Measurements from ENCODE around the gene SLC29A2. TPM values are rescaled to one million over a fixed set of nuclear protein-coding genes. Genes with fewer than 3 reads are reported as not detected.

SLC29A2 gene
- total RNA-seq, 1 donor from 2014 or later = 10.6 TPM

GRCh38 chr11:66327171-66328030 is 44.2 kb downstream of the SLC29A2 start:
- Histone ChIP-seq H3K36me3 (peaks cover 3% of the 10 kb centered on the region), H3K4me1 (peaks cover 26% of the 10 kb centered on the region), H3K27ac (peak overlapping the region; percentile 46), H3K4me3 (no peak overlapping the region), H3K27me3 (ENCODE audit: low read depth) (no peaks in the 10 kb centered on the region), H3K9me3 (no peaks in the 10 kb centered on the region)
- DNase-seq (no peak), ATAC-seq (no peak)
- intact Hi-C loops (cut with DNase I) = no loop called here
- TF ChIP-seq CTCF (IDR thresholded peaks at IDR 0.05) = no peak

GRCh38 chr11:66326261-66327111 is 45.1 kb downstream of the SLC29A2 start:
- Histone ChIP-seq H3K9me3 (no peaks in the 10 kb centered on the region), H3K27ac (peak overlapping the region; percentile 46)
- intact Hi-C loops (cut with DNase I) = no loop called here

DNA sequence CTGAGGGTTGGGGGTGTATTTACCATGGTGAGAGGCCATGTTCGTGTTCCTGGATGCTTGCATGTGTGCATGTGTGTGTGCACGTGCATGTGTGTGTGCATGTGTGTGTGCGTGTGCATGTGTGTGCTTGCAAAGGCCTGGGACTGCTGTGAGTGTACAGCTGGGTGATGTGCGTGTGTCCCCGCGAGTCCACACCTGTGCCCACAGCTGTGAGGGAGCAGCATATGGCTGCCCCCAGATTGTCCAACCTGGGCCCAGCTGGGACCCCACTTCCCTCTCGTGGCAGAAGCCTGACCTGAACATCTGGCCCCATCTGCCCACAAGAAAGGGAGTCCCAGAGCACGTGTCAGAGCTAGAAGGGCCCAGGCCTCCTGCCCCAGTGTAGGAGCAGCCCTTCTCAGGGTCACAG is 46.3 kb downstream of the SLC29A2 start:
- DNase-seq (no peak), ATAC-seq (no peak)
- intact Hi-C loops (cut with DNase I) = no loop called here
- Histone ChIP-seq H3K9me3 (no peaks in the 10 kb centered on the region), H3K4me1 (peaks cover 26% of the 10 kb centered on the region), H3K36me3 (no peaks in the 10 kb centered on the region), H3K27ac (peak overlapping the region; percentile 9), H3K4me3 (no peak overlapping the region), H3K27me3 (ENCODE audit: low read depth) (no peaks in the 10 kb centered on the region)
- no peak for TF ChIP-seq CTCF (IDR thresholded peaks at IDR 0.05)

More at GRCh38 chr11:66326261-66327111, 45.1 kb downstream of the SLC29A2 start:
- H3K36me3 ChIP-seq = no peaks in the 10 kb centered on the region
- peaks cover 26% of the 10 kb centered on the region for H3K4me1 ChIP-seq
- H3K4me3 ChIP-seq = no peak overlapping the region
- ATAC-seq = peak in 1 of 2 donors; percentile 1
- no peak for TF ChIP-seq CTCF (IDR thresholded peaks at IDR 0.05)
- DNase-seq = no peak
- no peaks in the 10 kb centered on the region for H3K27me3 ChIP-seq (ENCODE audit: low read depth)

DNA sequence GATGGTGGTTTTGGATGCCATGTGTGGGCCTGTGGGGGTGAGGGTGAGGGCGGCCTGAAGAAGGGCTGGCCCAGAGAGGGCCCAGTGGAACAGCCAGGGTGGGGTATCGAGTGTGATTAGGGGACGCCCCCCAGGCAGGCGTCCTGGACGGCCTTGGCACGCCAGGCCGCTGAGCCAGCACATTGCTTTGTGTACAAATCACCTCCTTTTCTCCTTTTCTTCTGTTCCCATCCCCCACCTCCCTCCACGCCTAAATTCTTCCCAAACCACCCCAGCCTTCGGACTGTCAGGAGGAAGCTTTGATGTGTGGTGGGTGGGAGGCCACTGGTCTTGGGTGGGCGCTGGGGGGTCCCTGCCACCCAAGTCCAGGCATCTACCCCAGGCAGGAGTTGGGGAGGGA is 46.9 kb downstream of the SLC29A2 start:
- H3K4me1 ChIP-seq = peaks cover 26% of the 10 kb centered on the region
- no peaks in the 10 kb centered on the region for H3K36me3 ChIP-seq
- H3K9me3 ChIP-seq = no peaks in the 10 kb centered on the region
- no peak for TF ChIP-seq CTCF (IDR thresholded peaks at IDR 0.05)
- no peak overlapping the region for H3K27ac ChIP-seq
- H3K27me3 ChIP-seq (ENCODE audit: low read depth) = no peaks in the 10 kb centered on the region
- DNase-seq = no peak
- no peak for ATAC-seq
- intact Hi-C loops (cut with DNase I) = no loop called here
- no peak overlapping the region for H3K4me3 ChIP-seq

DNA sequence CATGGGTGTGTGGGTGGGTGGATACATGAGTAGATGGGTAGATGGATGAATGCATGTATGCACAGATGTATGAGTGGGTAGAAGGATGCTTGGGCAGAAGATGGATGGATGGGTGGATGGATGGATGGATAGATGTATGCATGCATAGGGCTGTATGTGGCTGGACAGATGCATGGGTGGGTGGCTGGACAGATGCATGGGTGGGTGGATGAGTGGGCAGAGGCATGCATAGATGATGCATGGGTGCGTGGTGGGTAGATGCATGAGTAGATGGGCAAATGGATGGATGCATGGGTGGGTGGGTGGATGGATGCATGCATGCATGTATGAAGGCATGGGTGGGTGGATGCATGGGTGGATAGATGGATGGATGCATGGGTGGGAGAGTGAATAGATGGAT is 47.9 kb downstream of the SLC29A2 start:
- DNase-seq = no peak
- ATAC-seq = no peak
- intact Hi-C loops (cut with DNase I) = no loop called here
- H3K9me3 ChIP-seq = no peaks in the 10 kb centered on the region
- no peaks in the 10 kb centered on the region for H3K36me3 ChIP-seq
- H3K4me3 ChIP-seq = no peak overlapping the region
- TF ChIP-seq CTCF (IDR thresholded peaks at IDR 0.05) = no peak
- no peaks in the 10 kb centered on the region for H3K27me3 ChIP-seq (ENCODE audit: low read depth)
- no peak overlapping the region for H3K27ac ChIP-seq
- H3K4me1 ChIP-seq = peaks cover 28% of the 10 kb centered on the region
